H9 (cell line): ENCODE data around the gene OR52E6. TPM values are rescaled to one million over a fixed set of nuclear protein-coding genes. Genes with fewer than 3 reads are reported as not detected.

Experiments
- DNase-seq: peaks from one replicate; pipeline ENCODE4 v3.0.0-alpha.2; 2017
- H2AFZ ChIP-seq: one replicate; pipeline ENCODE4 v1.6.1; 2013; ENCODE audit warnings: mild to moderate bottlenecking, low read length, control low read depth, moderate library complexity
- H2AK5ac ChIP-seq: 2 replicates; pipeline ENCODE4 v1.6.1; 2013; ENCODE audit warnings: low read length, control low read depth, mixed read lengths; ENCODE audit not compliant: insufficient read length
- H2BK120ac ChIP-seq: one replicate; pipeline ENCODE4 v1.6.1; 2013; ENCODE audit warnings: low read depth, mild to moderate bottlenecking, low read length, control low read depth, inconsistent platforms; ENCODE audit not compliant: poor library complexity, severe bottlenecking
- H2BK12ac ChIP-seq: 2 replicates; pipeline ENCODE4 v1.6.1; 2013; ENCODE audit warnings: low read length, control low read depth, mixed read lengths, low read depth; ENCODE audit not compliant: insufficient read length
- H2BK15ac ChIP-seq: 2 replicates; pipeline ENCODE4 v1.6.1; 2013; ENCODE audit warnings: low read depth, low read length, control low read depth
- H2BK20ac ChIP-seq: one replicate; pipeline ENCODE4 v1.6.1; 2013; ENCODE audit warnings: low read depth, mild to moderate bottlenecking, low read length, control low read depth, inconsistent platforms; ENCODE audit not compliant: poor library complexity, severe bottlenecking
- H2BK5ac ChIP-seq: 2 replicates; pipeline ENCODE4 v1.6.1; 2013; ENCODE audit warnings: low read length, control low read depth, mixed read lengths; ENCODE audit not compliant: insufficient read length
- H3K14ac ChIP-seq: 2 replicates; pipeline ENCODE4 v1.6.1; 2013; ENCODE audit warnings: low read length, control low read depth; ENCODE audit not compliant: insufficient read depth
- H3K18ac ChIP-seq: 2 replicates; pipeline ENCODE4 v1.6.1; 2013; ENCODE audit warnings: low read depth, mild to moderate bottlenecking, mixed read lengths, low read length, control low read depth; ENCODE audit not compliant: insufficient read length
- H3K23ac ChIP-seq: 2 replicates; pipeline ENCODE4 v1.6.1; 2013; ENCODE audit warnings: low read length, control low read depth, mixed read lengths, low read depth; ENCODE audit not compliant: insufficient read length
- H3K23me2 ChIP-seq: 2 replicates; pipeline ENCODE4 v1.6.1; 2013; ENCODE audit warnings: low read depth, mild to moderate bottlenecking, mixed read lengths, low read length, control low read depth; ENCODE audit not compliant: insufficient read length, poor library complexity, severe bottlenecking
- H3K27ac ChIP-seq: 2 replicates; pipeline ENCODE4 v1.5.1; 2013; ENCODE audit warnings: low read length, control low read depth, mixed read lengths, low read depth; ENCODE audit not compliant: insufficient read length
- H3K27me3 ChIP-seq: 2 replicates; pipeline ENCODE4 v1.6.1; 2013; ENCODE audit warnings: low read length, control low read depth, inconsistent platforms; ENCODE audit not compliant: insufficient read depth
- H3K4ac ChIP-seq: 2 replicates; pipeline ENCODE4 v1.6.1; 2013; ENCODE audit warnings: low read depth, mild to moderate bottlenecking, control low read depth, inconsistent platforms, low read length, moderate library complexity
- H3K4me1 ChIP-seq: 2 replicates; pipeline ENCODE4 v1.6.1; 2013; ENCODE audit warnings: low read length, control low read depth, inconsistent platforms; ENCODE audit not compliant: insufficient read depth
- H3K4me2 ChIP-seq: 2 replicates; pipeline ENCODE4 v1.6.1; 2013; ENCODE audit warnings: low read length, control low read depth, mixed read lengths; ENCODE audit not compliant: insufficient read length, insufficient read depth
- H3K56ac ChIP-seq: 2 replicates; pipeline ENCODE4 v1.6.1; 2013; ENCODE audit warnings: low read depth, mild to moderate bottlenecking, mixed read lengths, low read length, control low read depth; ENCODE audit not compliant: insufficient read length
- H3K79me1 ChIP-seq: 2 replicates; pipeline ENCODE4 v1.6.1; 2013; ENCODE audit warnings: low read depth, mild to moderate bottlenecking, moderate library complexity, low read length, control low read depth, inconsistent platforms; ENCODE audit not compliant: insufficient read depth, poor library complexity, severe bottlenecking
- H3K79me2 ChIP-seq: 2 replicates; pipeline ENCODE4 v1.6.1; 2013; ENCODE audit warnings: low read length, control low read depth, inconsistent platforms; ENCODE audit not compliant: insufficient read depth
- H3K9ac ChIP-seq: 2 replicates; pipeline ENCODE4 v1.6.1; 2013; ENCODE audit warnings: low read length, control low read depth, mixed read lengths; ENCODE audit not compliant: insufficient read length; ENCODE audit errors: extremely low read depth
- H3K9me3 ChIP-seq: one replicate; pipeline ENCODE4 v1.6.1; 2013; ENCODE audit warnings: low read depth, low read length, inconsistent platforms; ENCODE audit not compliant: control insufficient read depth
- H3T11ph ChIP-seq: one replicate; pipeline ENCODE4 v1.6.1; 2013; ENCODE audit warnings: mild to moderate bottlenecking, low read length, control low read depth, inconsistent platforms
- H4K20me1 ChIP-seq: one replicate; pipeline ENCODE4 v1.6.1; 2013; ENCODE audit not compliant: control insufficient read depth, insufficient read length, insufficient read depth
- H4K5ac ChIP-seq: 2 replicates; pipeline ENCODE4 v1.6.1; 2013; ENCODE audit warnings: low read depth, mild to moderate bottlenecking, mixed read lengths, low read length, control low read depth; ENCODE audit not compliant: insufficient read length
- H4K8ac ChIP-seq: replicated peaks from 2 replicates; pipeline ENCODE4 v1.6.1; 2013; ENCODE audit warnings: low read length, control low read depth, mixed read lengths, low read depth; ENCODE audit not compliant: insufficient read length
- H4K91ac ChIP-seq: 2 replicates; pipeline ENCODE4 v1.6.1; 2013; ENCODE audit warnings: low read depth, mild to moderate bottlenecking, moderate library complexity, mixed read lengths, low read length, control low read depth; ENCODE audit not compliant: insufficient read length
- H3K27ac Mint-ChIP-seq, 3 experiments: 2 replicates in 2 of 3; 3 replicates in 1 of 3; pipeline ENCODE4 v1.8.0; 2020 to 2021; ENCODE audit warnings: mixed read lengths in 3 of 3, mild to moderate bottlenecking in 1 of 3, moderate library complexity in 1 of 3
- H3K27me3 Mint-ChIP-seq: 2 replicates; pipeline ENCODE4 v1.8.0; 2021; ENCODE audit warnings: low read depth, mild to moderate bottlenecking, moderate library complexity, mixed read lengths
- H3K36me3 Mint-ChIP-seq, 3 experiments: 2 replicates in 2 of 3; 3 replicates in 1 of 3; pipeline ENCODE4 v1.8.0; 2020 to 2021; ENCODE audit warnings: low read depth in 3 of 3, mixed read lengths in 3 of 3; ENCODE audit not compliant: insufficient read depth in 1 of 3
- H3K4me1 Mint-ChIP-seq, 2 experiments: 2 replicates each; pipeline ENCODE4 v1.8.0; 2020; ENCODE audit warnings: mixed read lengths in 2 of 2
- H3K4me3 Mint-ChIP-seq, 2 experiments: 2 replicates in 1 of 2; 3 replicates in 1 of 2; pipeline ENCODE4 v1.8.0; 2020 to 2021; ENCODE audit warnings: mild to moderate bottlenecking in 2 of 2, mixed read lengths in 2 of 2, moderate library complexity in 1 of 2
- H3K9me3 Mint-ChIP-seq, 2 experiments: 2 replicates in 1 of 2; 3 replicates in 1 of 2; pipeline ENCODE4 v1.8.0; 2020; ENCODE audit warnings: mild to moderate bottlenecking in 2 of 2, mixed read lengths in 2 of 2, moderate library complexity in 1 of 2
- WGBS: extraction: QIAGEN DNeasy Blood & Tissue Kit; methylation state at CpG from one replicate; pipeline ENCODE4 v1.1.7; 2013; ENCODE audit warnings: missing lambda C conversion rate, low lambda C conversion rate, mixed read lengths; ENCODE audit not compliant: insufficient read length; ENCODE audit errors: extremely low coverage; 5-methylcytosine and 5-hydroxymethylcytosine counted together
- total RNA-seq: library from RNA; stranded (reverse); gene quantifications from 2 replicates; pipeline ENCODE4 v1.2.1, GENCODE V29; 2021
- TF ChIP-seq, protein P1 (sequence below): fragments of 200-600 bp; sonication (generic); conservative IDR thresholded peaks from 3 replicates; pipeline ENCODE4 v1.8.0; 2021; ENCODE audit warnings: antibody characterized with exemption, mild to moderate bottlenecking

OR52E6 gene
- total RNA-seq, 1 experiment from 2014 or later: not detected

DNA sequence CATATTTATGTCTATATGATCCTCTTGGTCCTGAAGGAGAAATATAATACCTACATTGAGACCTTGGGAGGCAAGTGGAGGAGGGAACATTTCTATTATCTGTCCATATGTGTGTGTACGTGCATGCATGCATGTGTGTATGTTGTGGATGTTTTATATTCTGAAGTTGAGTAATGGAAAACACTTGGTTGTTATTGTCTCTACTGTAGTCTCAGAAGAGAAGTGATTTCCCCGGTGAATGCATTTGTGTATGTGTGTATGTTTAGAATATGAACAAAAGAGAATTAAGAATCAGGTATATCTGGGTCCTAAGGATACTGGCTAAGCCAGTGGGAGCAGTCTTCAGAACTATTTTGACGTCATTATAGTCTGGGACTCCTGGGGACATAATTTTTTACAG, 50.5 kb downstream of the OR52E6 start, which contains the start of gene OR52N1:
OR52N1 (minus strand) TSS at position 101 of the 400 bp plus-strand sequence. CDS start 2,449 bp downstream, outside the sequence.
- TF ChIP-seq, protein P1, sequence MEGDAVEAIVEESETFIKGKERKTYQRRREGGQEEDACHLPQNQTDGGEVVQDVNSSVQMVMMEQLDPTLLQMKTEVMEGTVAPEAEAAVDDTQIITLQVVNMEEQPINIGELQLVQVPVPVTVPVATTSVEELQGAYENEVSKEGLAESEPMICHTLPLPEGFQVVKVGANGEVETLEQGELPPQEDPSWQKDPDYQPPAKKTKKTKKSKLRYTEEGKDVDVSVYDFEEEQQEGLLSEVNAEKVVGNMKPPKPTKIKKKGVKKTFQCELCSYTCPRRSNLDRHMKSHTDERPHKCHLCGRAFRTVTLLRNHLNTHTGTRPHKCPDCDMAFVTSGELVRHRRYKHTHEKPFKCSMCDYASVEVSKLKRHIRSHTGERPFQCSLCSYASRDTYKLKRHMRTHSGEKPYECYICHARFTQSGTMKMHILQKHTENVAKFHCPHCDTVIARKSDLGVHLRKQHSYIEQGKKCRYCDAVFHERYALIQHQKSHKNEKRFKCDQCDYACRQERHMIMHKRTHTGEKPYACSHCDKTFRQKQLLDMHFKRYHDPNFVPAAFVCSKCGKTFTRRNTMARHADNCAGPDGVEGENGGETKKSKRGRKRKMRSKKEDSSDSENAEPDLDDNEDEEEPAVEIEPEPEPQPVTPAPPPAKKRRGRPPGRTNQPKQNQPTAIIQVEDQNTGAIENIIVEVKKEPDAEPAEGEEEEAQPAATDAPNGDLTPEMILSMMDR: no peak
- no peaks in the 10 kb centered on the region for H3K79me1 ChIP-seq
- H3T11ph ChIP-seq: no peak within 1 kb of the TSS
- no peak within 1 kb of the TSS for H2AFZ ChIP-seq
- no CpG with 5 or more reads among the region's 3 CpGs for WGBS
- H4K20me1 ChIP-seq: no peaks in the 10 kb centered on the region
- no peaks in the 10 kb centered on the region for H3K23me2 ChIP-seq
- H3K4me1 ChIP-seq: no peaks in the 10 kb centered on the region
- no peak within 1 kb of the TSS for H3K4me2 ChIP-seq
- no peak within 1 kb of the TSS for H4K91ac ChIP-seq
- no peak within 1 kb of the TSS for H3K14ac ChIP-seq
- H3K9ac ChIP-seq: no peak within 1 kb of the TSS
- H2BK5ac ChIP-seq: no peak within 1 kb of the TSS
- H3K36me3 Mint-ChIP-seq: no peaks in the 10 kb centered on the region
- H3K27me3 Mint-ChIP-seq: no peaks in the 10 kb centered on the region
- no peak within 1 kb of the TSS for H3K56ac ChIP-seq
- no peak within 1 kb of the TSS for H2BK120ac ChIP-seq
- no peaks in the 10 kb centered on the region for H3K9me3 ChIP-seq
- no peaks in the 10 kb centered on the region for H3K9me3 Mint-ChIP-seq
- no peak within 1 kb of the TSS for H4K5ac ChIP-seq
- H3K4ac ChIP-seq: no peak within 1 kb of the TSS
- no peak within 1 kb of the TSS for H3K18ac ChIP-seq
- no peak within 1 kb of the TSS for H2BK20ac ChIP-seq
- H3K79me2 ChIP-seq: no peaks in the 10 kb centered on the region
- no peak within 1 kb of the TSS for H3K27ac Mint-ChIP-seq
- no peak within 1 kb of the TSS for H2BK15ac ChIP-seq
- no peak within 1 kb of the TSS for H3K4me3 Mint-ChIP-seq
- H2BK12ac ChIP-seq: no peak within 1 kb of the TSS
- H3K4me1 Mint-ChIP-seq: no peaks in the 10 kb centered on the region
- no peak for DNase-seq
- no peak within 1 kb of the TSS for H3K27ac ChIP-seq
- no peak within 1 kb of the TSS for H3K23ac ChIP-seq
- H4K8ac ChIP-seq: no peak within 1 kb of the TSS
- H3K27me3 ChIP-seq: no peaks in the 10 kb centered on the region
- no peak within 1 kb of the TSS for H2AK5ac ChIP-seq

Other genes starting within 250 kb of the OR52E6 start
- gene TRIM6, start 245.3 kb downstream of the OR52E6 start, total RNA-seq: 14.1 and 17.9 TPM in 2 replicates
- gene TRIM34, start 216.9 kb downstream of the OR52E6 start, total RNA-seq: 0.35 and 0.59 TPM in 2 replicates
- gene TRIM5, start 156.8 kb downstream of the OR52E6 start, total RNA-seq: 21.3 and 21.5 TPM in 2 replicates
- 78.6 and 79.9 TPM in 2 replicates for gene TRIM22, start 152.1 kb downstream of the OR52E6 start, total RNA-seq
- gene OR56B1, start 105.4 kb downstream of the OR52E6 start, total RNA-seq: not detected in 2 replicates
- not detected in 2 replicates for gene OR52N4, start 87.7 kb downstream of the OR52E6 start, total RNA-seq
- not detected in 2 replicates for gene OR52N5, start 58.5 kb downstream of the OR52E6 start, total RNA-seq
- not detected in 2 replicates for gene OR52N1, start 50.6 kb downstream of the OR52E6 start, total RNA-seq
- not detected in 2 replicates for gene OR52N2, start 33.0 kb downstream of the OR52E6 start, total RNA-seq
- gene OR52E8, start 15.8 kb upstream of the OR52E6 start, total RNA-seq: not detected in 2 replicates
- not detected in 2 replicates for gene OR52E4, start 38.7 kb upstream of the OR52E6 start, total RNA-seq
- not detected in 2 replicates for gene OR52E5, start 51.3 kb upstream of the OR52E6 start, total RNA-seq
- gene OR56A3, start 100.4 kb upstream of the OR52E6 start, total RNA-seq: not detected in 2 replicates
- gene OR56A5, start 126.6 kb upstream of the OR52E6 start, total RNA-seq: not detected in 2 replicates
- gene OR52L1, start 145.1 kb upstream of the OR52E6 start, total RNA-seq: not detected in 2 replicates
- gene OR56A4, start 165.0 kb upstream of the OR52E6 start, total RNA-seq: not detected in 2 replicates
- gene OR56A1, start 188.9 kb upstream of the OR52E6 start, total RNA-seq: 0.07 TPM in 2 replicates